Measurements from ENCODE around the gene ACSS1.

GRCh38 chr20:25064561-25065071 lies 6.7 kb upstream of the ACSS1 start:
- TF ChIP-seq CTCF (conservative IDR thresholded peaks at IDR 0.05; ENCODE audit: low read depth in 2 of 2) (no peak), EZH2 (IDR thresholded peaks at IDR 0.05; ENCODE audit: low read depth, unreplicated experiment) (no peak), CREB1 (CRISPR knock-in tag; IDR thresholded peaks at IDR 0.05; ENCODE audit: low read depth) (no peak), POLR2AphosphoS5 (IDR thresholded peaks at IDR 0.05; ENCODE audit: low read depth) (no peak), ZNF114 (CRISPR knock-in tag; IDR thresholded peaks at IDR 0.05) (no peak), EZH2phosphoT487 (IDR thresholded peaks at IDR 0.05; ENCODE audit: unreplicated experiment) (no peak), REST (IDR thresholded peaks at IDR 0.05; ENCODE audit: unreplicated experiment) (no peak), ZNF331 (CRISPR knock-in tag; IDR thresholded peaks at IDR 0.05; ENCODE audit: low read depth) (no peak), ETS1 (IDR thresholded peaks at IDR 0.05) (no peak), ZNF462 (CRISPR knock-in tag; IDR thresholded peaks at IDR 0.05) (no peak), JUNB (IDR thresholded peaks at IDR 0.05; ENCODE audit: unreplicated experiment) (no peak)
